Measurements from ENCODE around the gene TRMT44.
A peak's percentile ranks its signal among the peaks of the same experiment; 100 is the strongest.

TRMT44 gene

DNA sequence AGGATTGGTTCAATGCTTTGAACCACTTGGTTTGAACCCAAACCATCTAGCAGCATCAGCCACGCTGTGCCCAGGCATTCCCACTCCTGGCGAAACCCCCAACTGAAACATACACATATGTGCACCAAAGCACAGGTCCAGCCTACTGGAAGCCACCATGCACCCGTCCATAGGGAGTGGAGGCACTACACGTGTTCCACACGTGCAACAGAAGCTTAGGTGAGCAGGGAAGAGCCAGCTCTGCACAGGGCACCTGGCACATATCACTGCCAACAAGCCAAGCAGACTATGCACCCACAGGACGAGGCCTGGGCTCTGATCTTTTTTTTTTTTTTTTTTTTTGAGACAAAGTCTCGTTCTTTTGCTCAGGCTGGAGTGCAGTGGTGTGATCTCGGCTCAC lies 73.4 kb downstream of the TRMT44 start:
- DNase-seq (ENCODE audit: low read depth): no peak

DNA sequence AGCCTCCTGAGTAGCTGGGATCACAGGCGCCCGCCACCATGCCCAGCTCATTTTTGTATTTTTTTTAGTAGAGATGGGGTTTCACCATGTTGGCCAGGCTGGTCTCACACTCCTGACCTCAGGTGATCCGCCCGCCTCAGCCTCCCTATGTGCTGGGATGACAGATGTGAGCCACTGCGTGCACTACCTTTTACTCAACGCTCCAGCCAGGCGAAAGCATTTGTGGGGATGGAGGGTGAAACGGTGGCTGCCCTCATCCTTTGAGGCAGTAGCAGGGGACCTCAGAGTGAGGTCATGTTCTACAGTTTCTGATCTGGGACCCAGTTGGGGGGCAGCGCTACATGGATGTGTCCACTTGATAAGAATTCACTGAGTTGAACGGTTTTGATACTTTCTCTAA lies 73.8 kb downstream of the TRMT44 start:
- no peak for DNase-seq (ENCODE audit: low read depth)

DNA sequence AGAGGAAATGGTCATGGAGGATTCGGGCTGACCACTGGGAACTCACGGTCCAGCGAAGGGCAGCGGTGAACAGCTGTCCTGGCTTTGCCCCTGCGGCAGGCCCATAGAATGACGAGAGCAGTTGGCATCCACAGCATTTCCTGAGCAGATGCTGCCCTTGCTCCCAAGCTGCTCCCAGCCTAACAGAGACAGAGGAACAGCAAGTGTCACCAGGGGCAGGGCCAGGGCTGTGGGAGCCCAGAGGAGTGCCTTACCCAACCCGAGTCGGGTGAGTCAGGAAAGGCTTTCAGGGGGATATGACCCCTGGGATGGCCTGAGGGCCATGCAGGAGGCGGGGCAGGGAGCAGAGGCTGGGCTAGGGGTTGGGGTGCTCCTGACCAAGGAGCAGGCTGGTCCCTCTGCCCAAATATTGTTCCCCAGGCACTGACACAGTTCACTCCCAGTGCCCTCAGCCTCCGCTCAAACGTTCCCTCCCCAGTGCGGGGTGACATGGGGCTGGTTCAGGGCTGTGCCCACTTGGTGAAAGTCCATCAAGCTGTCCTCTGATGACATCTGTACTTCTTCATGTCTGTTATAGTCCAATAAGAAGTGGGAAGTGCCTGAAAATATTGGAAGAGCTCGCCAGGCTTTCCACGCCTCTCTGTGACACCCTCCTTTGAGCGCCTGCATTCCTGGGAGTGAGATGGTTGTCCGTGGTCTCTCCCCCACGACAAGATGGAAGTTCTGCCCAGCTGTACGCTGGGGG lies 74.9 kb downstream of the TRMT44 start:
- DNase-seq (ENCODE audit: low read depth): peak; percentile 88

DNA sequence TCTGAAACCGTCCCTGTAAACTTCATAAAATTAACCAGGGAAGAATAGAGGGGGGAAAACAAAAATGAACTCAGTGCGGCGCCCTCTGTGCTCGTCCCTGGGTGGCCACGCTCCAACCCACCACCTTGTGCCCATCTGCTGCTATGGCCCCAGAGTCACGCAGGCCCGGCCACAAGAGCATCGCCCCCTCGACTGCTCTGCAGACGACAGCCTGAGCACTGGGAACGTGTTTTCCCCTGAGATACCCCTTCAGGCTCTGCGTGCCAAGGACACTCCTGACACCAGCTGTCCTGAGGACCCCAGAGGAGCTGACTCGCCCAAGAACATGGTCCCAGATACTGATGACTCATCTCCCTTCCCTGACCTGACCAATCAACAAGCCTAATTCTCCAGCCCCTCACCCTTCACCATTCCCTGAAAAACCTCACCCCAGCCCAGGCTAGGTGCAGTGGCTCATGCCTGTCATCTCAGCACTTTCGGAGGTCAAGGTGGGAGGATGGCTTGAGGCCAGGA lies 75.5 kb downstream of the TRMT44 start:
- DNase-seq (ENCODE audit: low read depth): no peak

DNA sequence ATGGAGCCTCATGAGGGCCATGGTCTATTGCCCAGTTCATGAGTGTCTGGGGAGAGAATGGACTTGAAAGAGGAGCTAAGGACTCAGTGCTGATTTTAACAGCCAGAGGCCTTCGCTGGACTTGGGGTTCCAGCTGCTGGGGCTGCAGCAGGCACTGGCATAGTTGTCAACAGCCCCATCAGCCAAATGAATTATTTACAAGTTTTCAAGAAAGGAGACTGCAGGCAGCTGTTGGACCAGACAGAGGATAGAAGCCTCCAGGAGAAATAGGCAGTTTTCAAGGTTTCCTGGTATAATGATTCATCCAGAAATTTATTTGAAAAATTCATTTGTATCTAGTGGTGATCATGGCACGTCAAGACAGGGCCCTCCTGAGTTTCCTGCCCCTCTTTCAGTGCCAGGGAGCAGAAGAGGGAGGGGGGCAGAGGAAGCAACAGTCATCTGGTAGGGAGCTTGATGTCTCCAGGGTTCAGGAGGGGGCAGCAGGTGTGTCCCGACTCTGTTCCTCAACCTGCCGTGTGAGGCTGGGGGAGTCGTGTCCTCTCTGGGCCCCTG lies 76.5 kb downstream of the TRMT44 start:
- DNase-seq (ENCODE audit: low read depth): peak; percentile 39

DNA sequence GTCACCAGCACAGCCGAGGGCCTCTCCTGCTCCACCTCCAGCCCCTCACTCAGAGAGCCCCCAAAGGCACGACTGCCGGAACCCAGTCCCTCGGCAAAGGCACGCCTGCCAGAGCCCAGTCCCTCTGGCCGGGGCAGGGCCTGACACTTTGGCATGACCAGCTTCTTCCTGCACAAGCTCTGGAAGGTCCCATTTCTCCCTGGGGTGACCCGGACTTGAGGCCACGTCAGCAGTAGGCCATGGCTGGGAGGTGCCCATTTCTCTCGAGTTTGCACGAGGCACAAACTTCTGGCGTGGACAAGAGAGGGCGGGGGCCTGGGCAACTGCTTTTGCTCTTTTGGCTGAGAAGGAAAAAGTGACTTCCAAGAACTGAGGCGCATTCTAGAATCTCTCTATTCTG lies 77.4 kb downstream of the TRMT44 start:
- DNase-seq (ENCODE audit: low read depth): no peak

DNA sequence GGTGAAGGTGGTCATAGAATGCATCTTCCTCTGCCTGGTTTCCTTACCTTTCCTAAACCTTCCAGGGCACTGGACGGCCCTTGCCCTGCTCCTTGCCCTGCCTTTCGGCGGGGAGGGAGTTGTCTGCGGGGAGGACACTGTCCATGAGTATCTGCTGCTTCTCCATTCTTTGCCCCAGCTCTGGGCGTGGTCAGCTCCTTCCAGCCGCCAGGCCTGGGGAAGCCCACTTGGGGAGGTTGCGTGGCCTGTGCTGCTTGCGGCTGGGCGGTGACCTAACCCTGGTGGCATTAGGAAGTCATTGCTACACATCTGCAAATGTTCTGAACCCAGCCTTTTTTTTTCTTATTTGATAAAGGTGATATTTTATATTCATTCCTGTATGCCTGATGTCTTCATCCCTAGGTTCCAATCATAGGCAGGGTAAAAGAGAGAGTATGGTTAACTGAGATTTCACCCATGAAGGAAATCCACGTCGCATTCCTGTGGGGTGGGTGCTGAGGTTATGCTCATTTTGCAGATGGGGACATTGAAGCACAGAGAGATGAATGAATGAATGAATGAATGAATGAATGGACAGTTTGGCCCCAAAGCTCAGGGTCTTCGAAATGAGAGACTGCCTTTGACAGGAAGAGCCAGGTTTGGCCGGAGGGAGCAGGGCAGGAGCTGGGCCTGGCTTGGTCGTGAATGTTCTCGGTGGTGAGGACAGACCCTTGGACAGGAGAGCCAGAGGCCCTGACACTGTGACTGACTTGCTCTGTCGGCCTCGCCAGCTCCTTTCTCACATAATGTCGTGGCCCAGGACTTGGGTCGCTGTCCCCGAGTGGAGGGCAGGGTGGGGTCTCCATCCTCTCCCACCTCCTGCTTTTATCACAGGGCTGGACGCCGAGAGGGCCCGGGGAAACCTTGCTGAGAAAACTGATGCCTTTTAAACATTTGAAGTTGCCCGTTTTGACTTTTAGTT lies 81.9 kb downstream of the TRMT44 start:
- no peak for DNase-seq (ENCODE audit: low read depth)

DNA sequence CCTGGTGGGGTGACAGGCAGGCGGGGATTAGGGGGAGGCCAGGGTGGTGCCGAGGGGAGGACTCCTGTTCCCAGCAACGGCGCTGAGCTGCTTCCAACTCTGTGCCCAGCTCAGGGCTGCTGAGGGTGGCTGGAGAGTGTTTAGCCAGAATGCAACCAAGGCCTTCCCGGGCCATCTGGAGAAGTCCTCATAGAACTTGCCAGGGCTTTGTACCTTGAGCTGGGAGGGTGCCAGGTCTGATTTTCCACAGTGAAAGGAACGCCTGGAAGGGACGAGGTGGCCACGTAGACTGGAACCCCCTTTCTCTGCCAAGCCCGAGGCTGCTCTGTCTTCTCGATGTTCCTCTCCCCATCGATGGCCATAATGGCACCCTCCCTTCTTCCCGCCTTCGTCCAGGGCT lies 82.6 kb downstream of the TRMT44 start:
- DNase-seq (ENCODE audit: low read depth): no peak

DNA sequence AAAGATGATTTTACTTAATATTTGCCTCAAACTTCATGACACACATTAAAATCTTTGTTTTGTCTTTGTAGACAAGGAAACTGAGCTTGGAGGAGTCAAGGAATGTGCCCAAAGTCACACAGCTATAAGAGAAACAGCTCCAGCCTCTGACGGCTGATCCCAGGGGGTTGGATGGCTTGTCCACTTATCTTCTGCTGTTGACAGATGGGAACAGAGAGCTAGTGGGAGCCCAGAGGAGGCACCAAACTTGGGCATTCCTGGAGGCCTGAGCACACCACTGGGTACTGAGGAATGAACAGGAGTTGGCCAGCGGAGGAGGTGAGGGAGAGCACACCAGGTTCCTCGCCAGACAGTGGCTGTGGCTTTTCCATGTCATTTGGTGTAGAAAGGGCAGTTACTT lies 83.2 kb downstream of the TRMT44 start:
- no peak for DNase-seq (ENCODE audit: low read depth)

DNA sequence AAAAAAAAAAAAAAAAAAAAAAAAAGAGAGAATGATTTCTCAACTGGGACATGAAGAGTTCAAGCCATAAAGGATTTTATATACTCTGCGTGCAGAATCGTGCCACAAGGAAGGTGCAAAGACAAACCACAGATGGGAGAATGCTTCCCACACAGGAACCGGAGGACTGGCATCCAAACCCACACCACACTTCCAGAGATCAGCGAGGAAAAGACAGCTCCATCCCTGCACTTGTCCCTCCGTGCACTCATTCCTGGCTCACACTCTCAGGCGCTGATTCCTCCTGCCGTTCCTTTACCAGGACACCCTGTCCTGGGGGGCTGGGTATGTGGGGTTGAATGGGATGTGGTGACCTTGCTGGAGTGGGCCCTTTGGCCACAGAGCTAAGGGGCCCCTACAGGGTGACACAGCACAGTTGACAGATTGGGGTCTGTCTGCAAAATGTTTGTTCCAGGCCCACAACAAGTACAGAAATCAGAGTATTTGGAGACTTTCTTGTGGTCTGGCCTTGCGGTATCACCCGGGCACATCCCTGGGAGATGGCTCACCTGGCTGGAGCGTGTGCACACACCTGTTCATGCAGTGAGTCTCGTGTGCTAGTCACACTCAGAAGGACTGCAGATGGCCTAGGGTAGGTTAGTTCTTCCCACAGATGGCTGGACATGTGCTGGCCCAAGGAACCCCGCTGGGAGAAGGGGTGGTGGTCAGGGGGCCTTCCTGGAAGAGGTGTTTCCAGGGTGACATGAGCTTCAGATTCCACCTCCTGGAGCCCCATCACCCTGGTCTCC lies 84.2 kb downstream of the TRMT44 start:
- no peak for DNase-seq (ENCODE audit: low read depth)

DNA sequence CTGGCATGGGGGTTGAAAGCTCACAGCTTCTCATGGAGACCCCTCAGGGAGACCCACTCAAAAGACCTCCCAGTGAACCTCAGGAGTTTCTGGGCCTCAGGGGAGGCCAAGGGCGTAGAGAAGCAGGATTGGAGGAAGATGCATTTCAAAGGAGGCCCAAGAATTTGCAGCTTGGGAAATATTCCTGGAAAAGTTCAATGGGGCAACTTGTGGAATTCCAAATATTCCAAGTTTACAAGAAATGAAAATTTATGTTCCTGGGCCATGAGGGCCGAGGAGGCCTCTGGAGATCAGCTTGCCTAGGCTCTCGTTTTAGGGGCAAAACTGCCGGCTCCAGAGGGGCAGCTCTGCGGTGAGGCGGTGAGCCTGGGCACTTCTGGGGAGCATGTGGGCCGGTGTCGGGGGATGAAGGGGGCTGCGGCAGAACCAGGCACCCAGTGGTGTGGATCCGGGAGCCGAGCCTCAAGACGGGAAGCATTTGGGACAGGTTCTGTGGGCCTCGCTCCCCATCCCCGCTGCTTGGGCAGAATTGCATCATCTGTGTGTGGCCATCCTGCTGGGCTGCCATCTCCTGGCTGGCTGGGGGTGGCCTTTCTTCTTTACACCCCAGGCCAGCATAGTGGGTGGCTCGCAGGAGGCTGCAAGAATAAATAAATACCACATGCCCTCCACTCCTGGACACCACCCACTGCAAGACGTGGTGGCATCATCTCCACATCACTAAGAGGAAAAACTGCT lies 85.0 kb downstream of the TRMT44 start:
- DNase-seq (ENCODE audit: low read depth): peak; percentile 52

Data from HS-5 (cell line).